ENCODE results near the gene NT5C2.

NT5C2 gene

DNA sequence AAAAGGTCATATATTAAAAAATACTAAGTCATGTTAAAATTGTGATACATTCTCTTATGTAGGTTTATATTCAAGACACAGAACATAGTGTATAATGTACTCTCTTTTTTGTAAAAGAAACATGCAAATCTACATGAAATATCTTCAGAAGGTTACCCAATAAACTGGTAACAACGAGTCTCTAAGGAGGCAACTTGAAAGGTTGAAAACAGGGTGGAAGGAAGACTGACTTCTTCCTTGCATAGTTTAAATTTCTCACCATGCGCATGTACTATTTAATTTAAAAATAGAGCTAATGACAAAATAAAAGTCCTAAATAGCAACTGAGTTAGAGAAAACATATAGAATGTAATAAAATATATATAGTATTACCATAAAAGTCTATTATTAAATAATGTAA is 132.5 kb downstream of the NT5C2 start:
- no peak overlapping the region for H3K27ac ChIP-seq (ENCODE audit: low read length)
- H3K9ac ChIP-seq (ENCODE audit: low read length in 2 of 2): no peak overlapping the region
- peaks cover 2% of the 10 kb centered on the region for H3K4me1 ChIP-seq (ENCODE audit: control insufficient read depth, insufficient read depth, low read length)
- H3K4me3 ChIP-seq (ENCODE audit: low read length in 2 of 2): no peak overlapping the region
- no peaks in the 10 kb centered on the region for H3K27me3 ChIP-seq (ENCODE audit: control insufficient read depth in 1 of 2, insufficient read depth in 2 of 2, low read length in 2 of 2)
- H3K9me3 ChIP-seq (ENCODE audit: control insufficient read depth in 2 of 2, low read length in 2 of 2): no peaks in the 10 kb centered on the region
- H3K36me3 ChIP-seq (ENCODE audit: control insufficient read depth in 2 of 2, insufficient read depth in 2 of 2, low read length in 2 of 2): peaks cover 0 to 7% of the 10 kb centered on the region in 2 donors

DNA sequence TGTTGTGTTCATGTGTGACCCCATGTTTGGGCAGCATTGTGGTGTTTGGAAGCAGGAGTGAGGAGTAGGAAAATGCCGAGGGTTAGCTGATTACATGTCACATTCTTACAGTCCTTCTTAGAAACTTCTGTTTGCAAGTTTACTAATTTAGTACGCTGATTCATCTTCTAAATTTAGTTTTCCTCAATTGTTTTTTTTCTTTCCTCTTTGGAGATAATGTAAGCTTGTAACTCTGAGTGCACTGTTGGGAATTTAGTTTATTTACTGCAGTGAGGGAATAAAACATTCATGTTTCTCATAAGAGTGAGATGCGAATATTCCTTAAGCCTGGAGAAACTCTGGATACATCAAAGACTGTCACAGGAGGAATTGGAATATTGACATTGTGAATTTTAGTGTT is 135.0 kb downstream of the NT5C2 start:
- H3K27me3 ChIP-seq (ENCODE audit: control insufficient read depth in 1 of 2, insufficient read depth in 2 of 2, low read length in 2 of 2): no peaks in the 10 kb centered on the region
- no peak overlapping the region for H3K27ac ChIP-seq (ENCODE audit: low read length)
- peaks cover 11% of the 10 kb centered on the region for H3K4me1 ChIP-seq (ENCODE audit: control insufficient read depth, insufficient read depth, low read length)
- no peaks in the 10 kb centered on the region for H3K9me3 ChIP-seq (ENCODE audit: control insufficient read depth in 2 of 2, low read length in 2 of 2)
- no peak overlapping the region for H3K9ac ChIP-seq (ENCODE audit: low read length in 2 of 2)
- no peak overlapping the region for H3K4me3 ChIP-seq (ENCODE audit: low read length in 2 of 2)
- H3K36me3 ChIP-seq (ENCODE audit: control insufficient read depth in 2 of 2, insufficient read depth in 2 of 2, low read length in 2 of 2): peaks cover 0 to 5% of the 10 kb centered on the region in 2 donors

DNA sequence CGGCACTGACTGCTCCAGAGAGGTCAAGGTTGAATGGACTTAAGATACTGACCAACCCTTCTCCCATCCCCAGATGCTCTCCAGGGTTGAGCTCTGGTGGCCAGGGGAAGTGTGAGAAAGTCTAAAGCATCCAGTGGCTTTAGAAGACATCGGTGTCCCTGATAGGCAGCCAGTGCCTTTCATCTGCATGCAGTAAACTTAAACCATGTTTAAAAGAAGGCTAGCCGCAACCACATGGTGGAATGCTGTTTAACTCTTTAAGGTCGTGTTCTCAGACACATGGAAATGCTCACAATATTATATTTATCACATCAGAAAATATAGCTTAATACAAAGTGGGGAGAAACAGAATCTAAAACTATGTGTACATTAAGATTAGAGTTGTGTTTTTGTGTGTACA is 138.0 kb downstream of the NT5C2 start:
- H3K9ac ChIP-seq (ENCODE audit: low read length in 2 of 2): no peak overlapping the region
- H3K4me3 ChIP-seq (ENCODE audit: low read length in 2 of 2): no peak overlapping the region

DNA sequence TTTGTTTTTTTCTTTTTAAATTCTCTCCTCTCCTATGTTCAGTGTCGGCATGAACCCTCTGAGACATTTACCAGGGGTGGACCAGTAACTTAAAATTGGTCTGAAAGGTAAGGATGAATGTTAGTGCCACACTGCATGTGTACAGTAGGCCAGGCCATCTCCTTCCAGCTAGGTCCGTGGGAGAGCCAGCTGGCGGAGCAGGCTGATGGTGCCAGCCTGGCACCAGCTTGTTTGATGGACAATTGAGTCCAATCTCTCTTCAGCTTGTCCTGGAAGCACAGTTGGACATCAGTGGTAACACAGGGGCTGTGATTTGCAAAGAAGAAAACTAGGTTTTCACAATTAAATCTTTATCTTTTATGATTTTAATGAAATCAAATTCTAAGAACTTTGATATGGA is 138.5 kb downstream of the NT5C2 start:
- H3K4me1 ChIP-seq (ENCODE audit: control insufficient read depth, insufficient read depth, low read length): peaks cover 11% of the 10 kb centered on the region
- H3K27ac ChIP-seq (ENCODE audit: low read length): no peak overlapping the region
- H3K36me3 ChIP-seq (ENCODE audit: control insufficient read depth in 2 of 2, insufficient read depth in 2 of 2, low read length in 2 of 2): peaks cover 3 to 5% of the 10 kb centered on the region in 2 donors
- no peaks in the 10 kb centered on the region for H3K27me3 ChIP-seq (ENCODE audit: control insufficient read depth in 1 of 2, insufficient read depth in 2 of 2, low read length in 2 of 2)
- H3K9me3 ChIP-seq (ENCODE audit: control insufficient read depth in 2 of 2, low read length in 2 of 2): no peaks in the 10 kb centered on the region
- H3K4me3 ChIP-seq (ENCODE audit: low read length in 2 of 2): peak overlapping the region in 1 of 2 donors; percentile 66
- H3K9ac ChIP-seq (ENCODE audit: low read length in 2 of 2): no peak overlapping the region

More for the DNA sequence above, 138.0 kb downstream of the NT5C2 start:
- H3K36me3 ChIP-seq (ENCODE audit: control insufficient read depth in 2 of 2, insufficient read depth in 2 of 2, low read length in 2 of 2): peaks cover 3 to 5% of the 10 kb centered on the region in 2 donors
- H3K9me3 ChIP-seq (ENCODE audit: control insufficient read depth in 2 of 2, low read length in 2 of 2): no peaks in the 10 kb centered on the region
- no peak overlapping the region for H3K27ac ChIP-seq (ENCODE audit: low read length)
- H3K27me3 ChIP-seq (ENCODE audit: control insufficient read depth in 1 of 2, insufficient read depth in 2 of 2, low read length in 2 of 2): no peaks in the 10 kb centered on the region
- H3K4me1 ChIP-seq (ENCODE audit: control insufficient read depth, insufficient read depth, low read length): peaks cover 11% of the 10 kb centered on the region

DNA sequence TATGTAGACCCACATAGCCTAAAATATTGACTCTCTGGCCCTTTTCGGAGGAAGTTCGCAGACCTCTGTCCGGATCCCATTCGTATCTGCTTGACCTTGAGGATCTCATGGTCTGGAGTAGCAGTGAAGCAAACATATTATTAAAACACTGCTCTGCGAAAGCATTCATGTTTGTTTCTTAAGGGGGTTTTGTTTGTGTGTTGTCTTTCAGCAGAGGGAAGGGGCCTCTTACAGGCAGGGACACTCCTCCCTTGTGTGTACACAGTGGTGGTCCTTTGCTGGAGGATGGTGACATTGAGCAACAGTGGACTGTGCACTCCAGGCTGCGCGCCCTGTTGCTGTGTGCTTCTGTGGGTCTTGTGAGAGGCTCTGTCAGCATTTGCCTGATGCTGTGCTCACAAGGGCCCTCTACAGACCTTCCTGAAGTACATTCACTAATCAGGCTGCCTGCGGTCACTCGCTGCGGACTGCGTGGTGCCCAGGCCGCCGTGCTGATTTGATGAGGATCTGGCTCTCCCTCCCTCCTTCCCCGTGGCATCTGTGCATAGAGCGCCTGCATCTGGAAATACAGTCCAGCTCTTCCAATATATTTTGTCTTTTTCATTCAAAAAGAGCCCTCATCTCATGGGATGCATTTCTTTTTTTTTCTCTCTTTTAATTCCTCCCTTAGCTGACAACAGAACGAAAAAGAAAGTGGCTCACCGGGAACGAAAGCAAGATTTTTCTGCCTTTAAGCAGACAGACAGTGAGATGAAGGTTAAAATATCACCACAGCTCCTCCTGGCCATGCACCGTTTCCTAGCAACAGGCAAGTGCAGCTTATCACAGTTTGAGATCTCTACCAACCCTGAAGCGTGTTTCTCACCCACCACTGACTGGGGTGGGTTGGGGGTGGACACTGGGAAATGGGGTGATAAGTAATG is 139.2 kb downstream of the NT5C2 start:
- Histone ChIP-seq H3K4me1 (ENCODE audit: control insufficient read depth, insufficient read depth, low read length) (peaks cover 11% of the 10 kb centered on the region), H3K27me3 (ENCODE audit: control insufficient read depth in 1 of 2, insufficient read depth in 2 of 2, low read length in 2 of 2) (no peaks in the 10 kb centered on the region), H3K4me3 (ENCODE audit: low read length in 2 of 2) (peak overlapping the region; percentile 47 to 66), H3K9ac (ENCODE audit: low read length in 2 of 2) (no peak overlapping the region), H3K9me3 (ENCODE audit: control insufficient read depth in 2 of 2, low read length in 2 of 2) (no peaks in the 10 kb centered on the region), H3K36me3 (ENCODE audit: control insufficient read depth in 2 of 2, insufficient read depth in 2 of 2, low read length in 2 of 2) (peaks cover 3 to 5% of the 10 kb centered on the region in 2 donors), H3K27ac (ENCODE audit: low read length) (no peak overlapping the region)

DNA sequence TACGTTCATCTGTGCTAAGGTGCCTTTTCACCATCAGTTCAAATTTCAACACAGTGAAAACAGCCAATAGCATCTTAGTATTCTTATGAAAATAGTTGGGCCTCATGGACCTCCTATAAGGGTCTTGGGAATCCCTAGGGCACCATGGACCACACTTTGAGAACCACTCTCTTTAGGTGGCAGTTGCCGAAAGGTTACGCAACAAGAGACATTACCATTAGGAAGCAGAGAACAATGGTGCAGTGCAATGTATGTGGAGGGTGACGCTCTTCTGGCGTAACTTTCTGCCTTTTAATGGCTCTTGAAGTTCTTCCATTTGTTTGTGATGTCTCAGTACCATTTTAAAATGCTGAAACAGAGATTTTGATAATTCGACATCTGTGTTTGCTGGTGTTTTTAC is 143.8 kb downstream of the NT5C2 start:
- H3K36me3 ChIP-seq (ENCODE audit: control insufficient read depth in 2 of 2, insufficient read depth in 2 of 2, low read length in 2 of 2): peaks cover 0 to 3% of the 10 kb centered on the region in 2 donors
- H3K9me3 ChIP-seq (ENCODE audit: control insufficient read depth in 2 of 2, low read length in 2 of 2): no peaks in the 10 kb centered on the region
- H3K27ac ChIP-seq (ENCODE audit: low read length): no peak overlapping the region
- H3K9ac ChIP-seq (ENCODE audit: low read length in 2 of 2): no peak overlapping the region
- peaks cover 25% of the 10 kb centered on the region for H3K4me1 ChIP-seq (ENCODE audit: control insufficient read depth, insufficient read depth, low read length)
- no peaks in the 10 kb centered on the region for H3K27me3 ChIP-seq (ENCODE audit: control insufficient read depth in 1 of 2, insufficient read depth in 2 of 2, low read length in 2 of 2)
- no peak overlapping the region for H3K4me3 ChIP-seq (ENCODE audit: low read length in 2 of 2)

DNA sequence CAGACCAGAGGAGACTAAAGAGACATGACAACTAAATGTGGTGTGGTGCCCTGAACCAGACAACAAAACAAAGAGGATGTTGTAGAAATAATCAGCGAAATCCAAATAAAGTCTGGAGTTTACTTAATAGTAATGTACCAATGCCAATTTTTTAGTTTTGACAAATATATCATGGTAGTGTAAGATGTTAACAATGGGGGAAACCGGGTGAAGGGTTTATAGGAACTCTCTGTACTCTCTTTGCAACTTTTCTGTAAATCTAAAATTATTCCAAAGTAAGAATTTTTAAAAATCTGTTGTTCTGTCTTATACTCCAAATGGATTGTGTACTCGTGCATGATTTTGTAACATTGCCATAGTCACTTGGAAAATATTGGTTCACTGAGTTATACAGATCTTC is 145.7 kb downstream of the NT5C2 start:
- H3K4me3 ChIP-seq (ENCODE audit: low read length in 2 of 2): no peak overlapping the region
- H3K36me3 ChIP-seq (ENCODE audit: control insufficient read depth in 2 of 2, insufficient read depth in 2 of 2, low read length in 2 of 2): peaks cover 0 to 3% of the 10 kb centered on the region in 2 donors
- no peak overlapping the region for H3K27ac ChIP-seq (ENCODE audit: low read length)
- H3K9me3 ChIP-seq (ENCODE audit: control insufficient read depth in 2 of 2, low read length in 2 of 2): no peaks in the 10 kb centered on the region
- H3K9ac ChIP-seq (ENCODE audit: low read length in 2 of 2): no peak overlapping the region
- H3K4me1 ChIP-seq (ENCODE audit: control insufficient read depth, insufficient read depth, low read length): peaks cover 19% of the 10 kb centered on the region
- H3K27me3 ChIP-seq (ENCODE audit: control insufficient read depth in 1 of 2, insufficient read depth in 2 of 2, low read length in 2 of 2): no peaks in the 10 kb centered on the region

DNA sequence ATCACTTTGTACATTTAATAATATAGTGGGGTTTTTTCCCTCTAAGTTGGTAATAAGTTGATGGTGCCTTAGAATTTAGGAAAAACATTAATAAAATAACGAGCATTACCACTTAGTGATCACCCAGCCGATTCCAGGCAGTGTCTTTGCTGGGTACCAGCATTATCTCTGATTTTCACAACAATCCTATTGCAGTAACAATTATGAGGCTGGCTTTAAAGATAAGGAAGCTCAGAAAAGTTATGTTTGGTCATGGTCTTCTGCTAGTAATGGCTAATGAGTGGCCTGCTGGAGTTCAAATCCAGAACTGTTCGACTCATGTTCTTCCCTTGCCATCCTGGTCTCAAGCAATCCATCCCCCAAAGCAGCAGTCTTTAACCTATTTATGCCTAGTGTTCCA is 147.1 kb downstream of the NT5C2 start:
- H3K9ac ChIP-seq (ENCODE audit: low read length in 2 of 2): no peak overlapping the region
- H3K9me3 ChIP-seq (ENCODE audit: control insufficient read depth in 2 of 2, low read length in 2 of 2): no peaks in the 10 kb centered on the region
- H3K36me3 ChIP-seq (ENCODE audit: control insufficient read depth in 2 of 2, insufficient read depth in 2 of 2, low read length in 2 of 2): peaks cover 0 to 3% of the 10 kb centered on the region in 2 donors
- H3K27ac ChIP-seq (ENCODE audit: low read length): no peak overlapping the region
- peaks cover 22% of the 10 kb centered on the region for H3K4me1 ChIP-seq (ENCODE audit: control insufficient read depth, insufficient read depth, low read length)
- H3K4me3 ChIP-seq (ENCODE audit: low read length in 2 of 2): no peak overlapping the region
- H3K27me3 ChIP-seq (ENCODE audit: control insufficient read depth in 1 of 2, insufficient read depth in 2 of 2, low read length in 2 of 2): no peaks in the 10 kb centered on the region

DNA sequence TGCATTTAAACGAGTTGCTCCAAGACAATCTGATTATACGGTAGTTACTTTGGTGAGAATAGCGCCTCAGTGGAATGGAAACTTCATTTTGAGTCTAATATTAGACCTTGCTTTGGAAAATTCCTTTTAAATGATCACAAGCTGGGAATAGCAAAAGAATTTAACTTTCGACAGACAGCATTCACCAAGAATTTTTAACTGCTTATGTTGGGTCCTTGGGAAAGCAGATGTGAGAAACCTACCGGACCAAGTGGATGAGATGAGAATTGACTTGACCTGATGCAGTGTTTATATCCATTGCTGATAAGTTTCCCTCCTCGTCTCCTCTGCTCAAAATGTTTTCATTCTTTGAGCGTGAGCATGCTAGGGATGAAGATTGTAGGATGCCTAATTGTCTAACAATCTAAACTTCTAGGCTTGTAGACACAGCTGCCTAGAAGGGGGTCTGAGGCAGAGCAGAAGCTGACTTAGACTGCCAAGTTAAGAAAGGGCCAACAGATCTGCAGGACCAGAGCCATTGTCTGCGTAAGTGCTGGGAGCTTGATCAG is 148.1 kb downstream of the NT5C2 start:
- peak overlapping the region in 1 of 2 donors; percentile 13 for H3K9ac ChIP-seq (ENCODE audit: low read length in 2 of 2)
- H3K4me3 ChIP-seq (ENCODE audit: low read length in 2 of 2): peak overlapping the region; percentile 46 to 54
- no peaks in the 10 kb centered on the region for H3K27me3 ChIP-seq (ENCODE audit: control insufficient read depth in 1 of 2, insufficient read depth in 2 of 2, low read length in 2 of 2)
- peak overlapping the region; percentile 58 for H3K27ac ChIP-seq (ENCODE audit: low read length)
- no peaks in the 10 kb centered on the region for H3K36me3 ChIP-seq (ENCODE audit: control insufficient read depth in 2 of 2, insufficient read depth in 2 of 2, low read length in 2 of 2)
- H3K9me3 ChIP-seq (ENCODE audit: control insufficient read depth in 2 of 2, low read length in 2 of 2): no peaks in the 10 kb centered on the region
- peaks cover 28% of the 10 kb centered on the region for H3K4me1 ChIP-seq (ENCODE audit: control insufficient read depth, insufficient read depth, low read length)

DNA sequence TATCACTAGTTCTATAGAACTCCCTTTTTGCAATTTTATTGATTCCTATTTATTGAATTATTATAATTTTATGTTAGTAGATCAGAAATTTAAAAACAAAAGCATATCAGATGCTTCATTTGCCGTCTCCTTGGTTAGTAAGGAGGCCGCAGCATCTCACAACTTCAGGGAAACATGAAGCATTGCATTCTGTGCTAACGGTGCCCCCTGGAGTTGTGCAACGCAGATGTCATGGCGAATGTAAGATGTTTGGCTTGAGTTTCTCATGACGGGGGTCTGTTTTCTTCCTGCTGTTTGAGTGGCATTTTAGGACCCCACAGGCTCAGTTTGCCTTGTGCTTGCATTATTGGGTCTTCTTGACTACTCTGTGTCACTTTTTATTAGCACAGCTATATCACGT is 150.2 kb downstream of the NT5C2 start:
- H3K27ac ChIP-seq (ENCODE audit: low read length): no peak overlapping the region
- no peak overlapping the region for H3K4me3 ChIP-seq (ENCODE audit: low read length in 2 of 2)
- H3K4me1 ChIP-seq (ENCODE audit: control insufficient read depth, insufficient read depth, low read length): peaks cover 34% of the 10 kb centered on the region

DNA sequence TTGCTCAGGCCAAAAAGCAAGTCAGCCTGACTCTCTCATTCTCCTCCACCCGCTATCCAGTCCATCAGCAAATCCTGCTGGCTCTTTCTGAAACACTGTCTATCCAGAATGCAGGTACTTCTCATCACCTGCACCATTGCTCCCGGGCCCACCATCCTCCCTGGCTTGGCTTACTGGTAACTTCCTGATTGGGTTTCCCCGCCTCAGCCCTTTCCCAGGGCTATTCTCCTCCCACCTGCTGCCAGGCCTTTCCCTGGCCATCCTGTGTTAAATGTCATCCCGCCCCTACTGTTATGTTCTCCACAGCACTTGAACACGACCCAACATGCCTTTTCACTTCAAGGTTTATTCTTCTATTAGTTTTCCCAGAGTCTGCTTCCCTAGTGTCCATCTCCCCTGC is 150.9 kb downstream of the NT5C2 start:
- Histone ChIP-seq H3K36me3 (ENCODE audit: control insufficient read depth in 2 of 2, insufficient read depth in 2 of 2, low read length in 2 of 2) (no peaks in the 10 kb centered on the region), H3K9me3 (ENCODE audit: control insufficient read depth in 2 of 2, low read length in 2 of 2) (no peaks in the 10 kb centered on the region), H3K27ac (ENCODE audit: low read length) (no peak overlapping the region), H3K4me3 (ENCODE audit: low read length in 2 of 2) (no peak overlapping the region), H3K27me3 (ENCODE audit: control insufficient read depth in 1 of 2, insufficient read depth in 2 of 2, low read length in 2 of 2) (no peaks in the 10 kb centered on the region), H3K4me1 (ENCODE audit: control insufficient read depth, insufficient read depth, low read length) (peaks cover 34% of the 10 kb centered on the region), H3K9ac (ENCODE audit: low read length in 2 of 2) (no peak overlapping the region)

More for the DNA sequence above, 150.2 kb downstream of the NT5C2 start:
- Histone ChIP-seq H3K9ac (ENCODE audit: low read length in 2 of 2) (no peak overlapping the region), H3K9me3 (ENCODE audit: control insufficient read depth in 2 of 2, low read length in 2 of 2) (no peaks in the 10 kb centered on the region), H3K27me3 (ENCODE audit: control insufficient read depth in 1 of 2, insufficient read depth in 2 of 2, low read length in 2 of 2) (no peaks in the 10 kb centered on the region), H3K36me3 (ENCODE audit: control insufficient read depth in 2 of 2, insufficient read depth in 2 of 2, low read length in 2 of 2) (no peaks in the 10 kb centered on the region)

Data from stomach smooth muscle (tissue), 2 donors.